Lower leg skin (tissue), 4 donors: ENCODE measurements around the gene SPRTN. TPM values are rescaled to one million over a fixed set of nuclear protein-coding genes. Genes with fewer than 3 reads are reported as not detected.

Experiments
- DNase-seq, 2 donors: peaks; one replicate each; pipeline ENCODE4 v3.0.0-alpha.2; 2019; ENCODE audit warnings: low spot score in 2 of 2
- H3K4me3 ChIP-seq: fragments of 200-600 bp; sonication (generic); 2 replicates; pipeline ENCODE4 v1.5.1; 2017; ENCODE audit warnings: mild to moderate bottlenecking, low read depth; ENCODE audit not compliant: poor library complexity, severe bottlenecking
- CTCF ChIP-seq, 3 donors: fragments of 450-650 bp; IDR thresholded peaks; one replicate each; pipeline ENCODE4 v1.5.1; 2016; ENCODE audit warnings: antibody characterized with exemption in 3 of 3, mild to moderate bottlenecking in 3 of 3, moderate library complexity in 2 of 3
- POLR2A ChIP-seq, 2 donors: fragments of 450-650 bp; IDR thresholded peaks; one replicate each; pipeline ENCODE4 v1.6.1; 2016 to 2017; ENCODE audit warnings: antibody characterized with exemption in 2 of 2, mild to moderate bottlenecking in 1 of 2, moderate library complexity in 1 of 2
- WGBS, 2 donors: methylation state at CpG; one replicate each; pipeline ENCODE4 v1.1.5; 2018; 5-methylcytosine and 5-hydroxymethylcytosine counted together
- intact Hi-C: fragments of 100-400 bp; cut with DNase I; formaldehyde crosslinking; loops from one replicate; pipeline ENCODE4 v1.15.0; 2023; ENCODE audit warnings: low total_unique reads
- total RNA-seq, 4 donors: library from RNA; depleted of rRNA; stranded (reverse); fragments of >200 nt; gene quantifications; one replicate each; pipeline ENCODE4 v1.1.0, GENCODE V29; 2016

The SPRTN gene
- total RNA-seq, 4 donors from 2014 or later = 13.1 to 31.3 (median 20.0) TPM

- intact Hi-C loops = no loop called here
- no peak for DNase-seq
- H3K4me3 ChIP-seq = no peak overlapping the region
- TF ChIP-seq CTCF (IDR thresholded peaks at IDR 0.05) (no peak), POLR2A (IDR thresholded peaks at IDR 0.05) (no peak)
Observed at GRCh38 chr1:231393668-231394067, 55.6 kb downstream of the SPRTN start.

- WGBS, 2 donors = 18 to 19% methylated on average over 10 of the region's 10 CpGs
- intact Hi-C loops = no loop called here
- no peak for DNase-seq
- H3K4me3 ChIP-seq = no peak overlapping the region
- TF ChIP-seq POLR2A (IDR thresholded peaks at IDR 0.05) (no peak), CTCF (IDR thresholded peaks at IDR 0.05) (no peak)
Observed at GRCh38 chr1:231395076-231395997, 57.2 kb downstream of the SPRTN start.

GRCh38 chr1:231395998-231396390, 57.9 kb downstream of the SPRTN start:
- WGBS, 2 donors = 86 to 91% methylated on average over 4 of the region's 4 CpGs
- TF ChIP-seq POLR2A (IDR thresholded peaks at IDR 0.05) (no peak), CTCF (IDR thresholded peaks at IDR 0.05) (no peak)
- no peak overlapping the region for H3K4me3 ChIP-seq
- DNase-seq = no peak
- intact Hi-C loops = no loop called here

- DNase-seq = no peak
- TF ChIP-seq CTCF (IDR thresholded peaks at IDR 0.05) (no peak), POLR2A (IDR thresholded peaks at IDR 0.05) (no peak)
- intact Hi-C loops = no loop called here
- WGBS, 2 donors = 90 to 91% methylated on average over 2 of the region's 2 CpGs
- H3K4me3 ChIP-seq = no peak overlapping the region
Observed at GRCh38 chr1:231396643-231397042, 58.5 kb downstream of the SPRTN start.

- intact Hi-C loops = no loop called here
- TF ChIP-seq POLR2A (IDR thresholded peaks at IDR 0.05) = no peak
- no peak for TF ChIP-seq CTCF (IDR thresholded peaks at IDR 0.05)
- 92 to 94% methylated on average over 4 of the region's 4 CpGs for WGBS, 2 donors
- no peak for DNase-seq
- H3K4me3 ChIP-seq = no peak overlapping the region
Observed at GRCh38 chr1:231397886-231398671, 60.0 kb downstream of the SPRTN start.
